ENCODE measurements around the gene XRCC5.
A peak's percentile ranks its signal among the peaks of the same experiment; 100 is the strongest.
"Not testable (repeated sequence)": the region's sequence is repeated elsewhere in the genome, so short reads cannot be mapped to it uniquely, and the experiment has no call there.

XRCC5 gene

DNA sequence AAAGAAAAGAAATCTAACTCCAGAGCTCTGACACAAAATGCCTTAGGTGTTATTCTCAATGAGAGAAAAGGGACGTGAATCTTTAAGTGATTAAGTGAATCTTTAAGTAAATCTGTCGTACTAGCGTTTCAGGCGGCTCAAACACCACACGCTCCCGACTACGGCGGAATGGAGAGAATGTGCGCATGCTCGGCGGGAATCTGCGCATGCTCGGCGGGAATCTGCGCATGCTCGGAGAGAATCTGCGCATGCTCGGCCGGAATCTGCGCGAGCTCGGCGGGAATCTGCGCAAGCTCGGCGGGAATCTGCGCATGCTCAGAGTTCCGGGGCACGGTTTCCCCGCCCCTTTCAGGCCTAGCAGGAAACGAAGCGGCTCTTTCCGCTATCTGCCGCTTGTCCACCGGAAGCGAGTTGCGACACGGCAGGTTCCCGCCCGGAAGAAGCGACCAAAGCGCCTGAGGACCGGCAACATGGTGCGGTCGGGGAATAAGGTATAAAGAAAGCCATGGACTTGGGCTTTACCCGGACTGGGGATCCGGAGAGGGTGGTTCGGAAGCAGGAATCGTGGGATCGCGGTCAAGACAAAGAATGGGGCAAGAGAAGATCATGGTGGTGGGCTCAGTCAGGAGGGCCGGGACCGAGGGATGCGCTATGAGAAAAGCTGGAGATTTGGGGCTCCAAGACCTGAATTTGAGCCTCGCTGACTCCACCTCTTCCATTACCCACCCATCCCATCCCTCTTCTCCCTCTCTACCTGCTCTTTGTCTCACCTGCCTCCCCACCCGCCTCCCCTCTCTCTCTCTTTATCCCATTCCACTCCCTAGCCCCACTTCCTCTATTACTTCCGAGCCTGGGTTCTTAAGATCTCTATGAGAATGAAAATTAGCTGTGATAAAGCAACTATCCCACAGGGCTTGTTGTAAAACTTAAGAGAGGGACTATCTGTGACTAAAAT lies at the start of gene XRCC5:
Gene XRCC5 (plus strand): TSS at position 382 of the 955 bp plus-strand sequence. CDS start 89 bp downstream, at position 471.
- DNase-seq (ENCODE audit: extremely low read depth in 1 of 2, low read depth in 1 of 2), result peak; percentile 95 to 96

DNA sequence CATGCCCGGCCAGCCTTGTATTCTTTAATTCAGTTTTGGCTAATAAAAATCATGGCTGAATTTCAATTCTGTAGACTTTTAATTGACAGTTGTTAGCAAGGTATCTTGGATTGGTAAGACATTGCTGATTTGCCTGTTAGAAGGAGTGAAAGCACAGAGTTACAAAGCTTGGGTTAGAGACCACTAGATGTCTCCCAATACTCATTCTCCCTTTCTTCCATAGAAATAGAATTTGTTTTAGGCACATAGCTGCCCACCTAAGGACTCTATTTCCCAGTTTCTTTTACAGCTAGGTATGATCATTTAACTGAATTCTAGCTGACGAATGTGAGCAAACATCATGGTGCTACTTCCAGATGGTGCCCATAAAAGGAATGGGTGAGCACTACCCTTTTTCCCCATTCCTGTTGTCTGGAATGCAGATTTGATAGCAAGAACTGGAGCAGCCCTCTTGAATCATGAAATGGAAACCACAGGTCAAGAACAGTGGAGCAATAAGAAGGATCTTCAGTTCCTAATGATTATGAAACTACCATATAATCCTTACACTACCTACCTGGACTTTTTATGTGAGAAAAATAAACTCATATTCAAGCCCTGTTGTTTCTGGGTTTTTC lies 45.0 kb upstream of the XRCC5 start:
- no peak for DNase-seq (ENCODE audit: extremely low read depth in 1 of 2, low read depth in 1 of 2)

DNA sequence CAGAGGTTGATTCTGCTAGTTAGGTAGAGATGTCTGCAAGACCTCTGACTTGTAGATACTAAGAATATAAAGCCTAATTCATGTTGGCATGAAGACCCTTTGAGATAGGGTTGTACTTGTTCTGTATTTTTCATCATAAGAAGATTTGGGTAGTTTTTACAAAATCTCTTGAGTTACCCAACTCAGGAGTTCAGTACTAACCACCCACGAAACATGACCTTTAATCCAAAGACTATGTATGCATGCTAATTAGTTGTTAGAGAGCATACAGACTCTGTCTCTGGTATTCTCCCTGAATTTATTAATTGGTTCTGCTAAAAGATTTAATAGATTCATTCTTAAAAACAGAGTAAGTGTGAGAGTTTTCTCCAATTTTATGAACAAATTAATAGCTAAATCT lies 44.5 kb upstream of the XRCC5 start:
- DNase-seq (ENCODE audit: extremely low read depth in 1 of 2, low read depth in 1 of 2), result no peak

DNA sequence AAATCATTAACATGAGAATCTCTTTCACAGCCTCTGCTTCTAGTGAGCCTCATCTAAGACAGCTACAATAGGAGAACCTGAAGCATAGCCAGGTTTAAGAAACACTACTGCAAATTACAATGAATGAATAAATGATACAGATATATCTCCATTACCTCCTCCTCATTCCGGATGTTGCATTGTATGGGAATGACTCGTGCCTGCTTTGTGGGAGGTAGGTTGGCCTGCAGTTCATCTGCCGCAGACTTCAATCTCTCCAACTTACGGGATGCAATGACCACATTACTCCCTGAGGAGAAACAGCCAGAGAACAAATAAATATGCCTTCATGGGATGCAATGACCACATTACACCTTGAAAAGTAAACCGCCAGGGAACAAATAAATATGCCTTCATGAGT lies 42.9 kb upstream of the XRCC5 start:
- no peak for DNase-seq (ENCODE audit: extremely low read depth in 1 of 2, low read depth in 1 of 2)

DNA sequence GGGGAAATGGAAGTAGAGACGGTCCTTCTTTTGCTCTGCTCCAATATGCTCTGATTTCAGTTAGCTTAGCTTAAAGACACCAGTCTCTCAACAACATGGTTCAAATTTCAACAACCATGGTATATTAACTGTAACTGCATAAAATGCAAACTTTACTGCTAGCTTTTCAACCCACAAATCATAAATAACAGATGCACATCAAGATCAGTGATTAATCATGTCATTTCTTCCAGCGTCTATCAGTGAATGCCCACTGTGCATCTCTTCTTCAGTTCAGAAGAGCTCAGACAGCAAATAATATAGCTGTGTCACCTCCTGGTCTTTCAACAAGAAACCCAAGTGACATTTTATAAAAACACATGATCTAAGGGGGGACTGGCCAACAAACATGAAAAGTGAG lies 40.1 kb upstream of the XRCC5 start:
- no peak for DNase-seq (ENCODE audit: extremely low read depth in 1 of 2, low read depth in 1 of 2)

DNA sequence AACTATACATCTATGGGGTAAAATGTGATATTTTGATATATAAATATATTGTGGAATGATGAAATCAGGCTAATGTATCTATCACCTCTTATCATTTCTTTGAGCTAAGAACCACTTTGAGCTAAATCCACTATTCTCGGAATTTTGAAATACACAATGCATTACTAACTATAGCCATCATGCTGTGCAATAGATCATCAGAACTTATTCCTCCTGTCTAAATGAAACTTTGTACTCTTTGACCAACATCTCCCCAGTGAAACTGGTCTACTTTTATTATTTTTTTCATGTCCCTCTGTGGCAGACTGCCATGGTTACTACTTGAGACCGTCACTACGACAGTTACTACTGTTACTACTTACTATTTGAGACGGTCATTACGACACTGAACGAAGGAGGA lies 39.0 kb upstream of the XRCC5 start:
- DNase-seq (ENCODE audit: extremely low read depth in 1 of 2, low read depth in 1 of 2), result no peak

DNA sequence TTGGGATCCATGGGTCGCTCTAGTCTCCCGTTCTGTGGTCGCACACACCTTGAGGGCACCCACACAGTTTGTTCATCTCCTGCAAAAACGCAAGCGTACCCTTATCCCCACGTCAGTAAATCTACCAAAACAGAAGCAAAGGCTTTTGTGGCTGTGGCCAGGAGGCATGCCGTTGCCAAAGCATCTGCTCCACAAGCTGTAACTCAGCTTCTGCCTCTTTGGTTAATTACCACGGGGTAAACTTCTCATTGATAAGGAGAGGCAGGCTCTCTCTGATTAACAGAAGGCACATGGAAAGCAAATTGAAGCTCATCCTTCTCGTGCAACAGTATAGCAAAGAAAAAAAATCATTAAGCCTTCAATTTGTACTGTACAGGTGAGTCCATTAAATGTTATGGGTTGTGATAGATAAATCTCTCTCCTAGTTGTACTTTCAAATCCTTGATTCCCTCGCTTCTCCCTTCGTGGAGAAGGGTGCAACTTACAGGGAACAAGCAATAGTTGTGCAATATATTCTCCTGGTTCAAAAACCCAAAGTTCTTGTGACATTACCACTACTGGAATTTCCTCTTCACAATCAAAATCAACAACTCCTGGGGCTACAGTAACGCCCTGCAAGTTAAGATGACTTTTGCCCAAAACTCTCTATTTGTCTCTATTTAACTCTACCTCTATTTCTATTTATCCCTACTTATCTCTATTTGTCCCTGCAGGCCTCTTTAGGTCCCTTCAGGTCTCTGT lies 37.9 kb upstream of the XRCC5 start:
- no peak for DNase-seq (ENCODE audit: extremely low read depth in 1 of 2, low read depth in 1 of 2)

DNA sequence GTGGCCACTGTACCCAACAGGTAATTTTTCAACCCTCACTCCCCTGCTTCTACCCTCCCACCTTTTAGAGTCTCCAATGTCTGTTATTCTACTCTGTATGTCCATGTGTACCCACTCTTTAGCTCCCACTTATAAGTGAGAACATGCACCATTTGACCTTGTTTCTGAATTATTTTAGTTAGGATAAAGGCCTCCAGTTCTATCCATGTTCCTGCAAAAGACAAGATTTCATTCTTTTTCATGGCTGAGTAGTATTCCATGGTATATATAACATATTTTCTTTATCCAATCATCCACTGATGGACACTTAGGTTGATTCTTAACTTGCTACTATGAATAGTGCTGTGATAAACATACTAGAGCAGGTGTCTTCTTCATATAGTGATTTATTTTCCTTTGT lies 36.7 kb upstream of the XRCC5 start:
- DNase-seq (ENCODE audit: extremely low read depth in 1 of 2, low read depth in 1 of 2), result no peak

DNA sequence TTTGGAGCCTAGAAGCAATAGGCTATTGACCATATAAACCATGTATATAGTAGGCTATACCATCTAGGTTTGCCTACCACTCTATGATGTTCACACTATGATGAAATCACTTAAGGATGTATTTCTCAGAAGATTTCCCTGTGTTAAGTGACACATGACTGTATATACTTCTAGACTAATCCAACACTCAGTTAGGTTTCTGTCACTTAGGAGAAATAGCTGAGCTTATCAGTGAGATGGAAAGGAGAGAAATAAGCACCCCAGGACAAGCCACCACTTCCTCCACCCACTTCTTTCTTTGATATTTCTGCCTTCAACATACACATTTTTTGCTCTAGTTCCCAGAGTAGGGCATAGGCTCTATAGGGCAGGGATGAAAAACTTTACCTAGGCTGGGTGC lies 35.4 kb upstream of the XRCC5 start:
- DNase-seq (ENCODE audit: extremely low read depth in 1 of 2, low read depth in 1 of 2), result no peak

DNA sequence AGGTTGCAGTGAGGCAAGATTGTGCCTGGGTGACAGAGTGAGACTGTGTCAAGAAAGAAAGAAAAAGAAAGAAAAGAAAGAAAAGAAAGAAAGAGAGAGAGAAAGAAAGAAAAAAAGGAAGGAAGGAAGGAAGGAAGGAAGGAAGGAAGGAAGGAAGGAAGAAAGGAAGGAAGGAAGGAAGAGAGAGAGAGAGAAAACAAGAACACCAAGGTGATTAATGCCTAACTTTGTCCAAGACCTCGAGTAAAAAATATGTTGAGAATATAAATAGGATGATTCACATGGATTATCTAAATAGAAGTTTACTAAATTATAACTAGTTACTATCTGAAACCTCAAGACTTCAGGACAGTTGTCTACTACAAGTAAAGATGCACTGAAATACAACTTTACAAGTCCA lies 34.8 kb upstream of the XRCC5 start:
- no peak for DNase-seq (ENCODE audit: extremely low read depth in 1 of 2, low read depth in 1 of 2)

DNA sequence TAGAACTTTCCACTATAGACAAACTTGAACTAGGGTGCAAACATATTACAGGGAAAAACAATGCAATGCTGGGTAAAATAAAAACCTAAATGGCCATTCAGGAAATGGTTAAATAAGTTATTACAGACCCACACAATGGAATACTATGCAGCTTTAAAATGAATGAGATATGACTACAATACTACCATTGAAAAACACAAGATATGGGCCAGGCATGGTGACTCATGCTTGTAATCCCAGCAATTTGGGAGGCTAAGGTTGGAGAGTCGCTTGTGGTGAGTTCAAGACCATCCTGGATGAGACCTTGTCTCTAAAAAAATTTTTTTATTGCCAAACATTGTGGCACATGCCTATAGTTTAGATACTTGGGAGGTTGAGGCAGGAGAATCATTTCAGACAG lies 34.4 kb upstream of the XRCC5 start:
- DNase-seq (ENCODE audit: extremely low read depth in 1 of 2, low read depth in 1 of 2), result no peak

DNA sequence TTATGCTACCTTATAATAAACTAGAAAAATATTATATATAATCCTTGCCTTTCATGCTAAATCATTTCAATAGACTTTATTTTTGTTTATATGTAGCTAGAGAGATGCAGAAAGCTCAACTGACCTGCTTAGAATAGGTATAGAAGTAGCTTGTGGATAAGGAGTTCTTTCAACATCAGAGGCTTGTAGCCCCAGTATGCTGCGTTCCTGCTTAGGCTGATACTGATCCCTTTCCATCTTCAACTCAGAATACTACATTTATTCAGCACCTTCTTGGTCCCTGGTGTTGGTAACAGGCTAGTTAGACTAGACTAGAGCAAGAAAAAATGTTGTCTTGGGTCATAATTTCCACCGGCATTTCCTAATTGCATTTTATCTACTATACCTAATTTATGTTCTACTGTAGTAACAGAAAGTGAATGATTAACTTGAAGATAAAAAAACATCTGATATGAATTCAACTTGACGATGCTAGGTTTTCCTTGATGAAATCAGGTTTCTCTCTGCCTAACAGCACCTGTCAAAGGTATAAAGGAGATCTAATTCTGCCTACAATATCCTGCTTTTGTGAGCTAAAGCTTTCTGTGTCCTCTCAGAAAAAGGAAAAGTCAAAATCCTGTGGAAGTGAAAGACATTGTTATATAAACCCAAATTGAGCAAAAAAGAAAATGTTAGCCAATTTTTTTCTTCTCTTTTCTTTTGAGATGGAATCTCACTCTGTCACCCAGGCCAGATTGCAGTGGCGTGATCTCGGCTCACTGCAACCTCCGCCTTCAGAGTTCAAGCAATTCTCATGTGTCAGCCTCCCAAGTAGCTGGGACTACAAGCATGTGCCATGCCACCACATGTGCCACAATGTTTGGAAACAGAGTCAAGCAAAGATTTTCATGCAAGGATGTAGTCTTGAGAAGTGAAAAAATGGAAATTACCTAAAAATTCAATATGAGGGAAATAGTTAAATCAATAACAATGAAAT lies 33.4 kb upstream of the XRCC5 start:
- no peak for DNase-seq (ENCODE audit: extremely low read depth in 1 of 2, low read depth in 1 of 2)

DNA sequence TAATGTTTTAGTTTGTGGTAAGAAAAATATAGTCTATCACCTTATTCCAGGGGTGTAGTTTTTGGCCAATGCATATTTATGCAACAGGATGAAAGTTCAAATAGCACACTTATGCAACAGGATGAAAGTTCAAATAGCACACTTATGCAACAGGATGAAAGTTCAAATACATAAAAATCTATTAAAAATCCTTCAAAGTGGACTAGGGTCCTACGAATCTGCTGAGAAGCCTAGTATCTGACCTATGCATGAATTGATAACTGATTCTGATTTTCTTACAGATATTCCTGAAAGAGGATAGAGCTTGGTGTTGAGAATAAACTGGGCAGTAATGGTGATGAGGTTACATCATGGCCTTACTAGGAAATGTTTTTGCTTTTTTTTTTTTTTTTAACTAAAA lies 30.4 kb upstream of the XRCC5 start:
- no peak for DNase-seq (ENCODE audit: extremely low read depth in 1 of 2, low read depth in 1 of 2)

DNA sequence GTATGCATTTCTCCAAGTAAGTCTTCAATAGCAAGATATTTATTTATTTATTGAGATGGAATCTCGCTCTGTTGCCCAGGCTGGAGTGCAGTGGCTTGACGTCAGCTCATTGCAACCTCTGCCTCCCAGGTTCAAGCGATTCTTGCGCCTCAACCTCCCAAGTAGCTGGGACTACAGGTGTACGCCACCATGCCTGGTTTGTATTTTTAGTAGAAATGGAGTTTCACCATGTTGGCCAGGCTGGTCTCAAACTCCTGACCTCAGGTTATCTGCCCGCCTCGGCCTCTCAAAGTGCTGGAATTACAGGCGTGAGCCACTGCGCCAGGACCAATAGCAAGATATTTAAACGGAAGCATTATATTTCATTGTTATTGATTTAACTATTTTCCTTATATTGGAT lies 29.1 kb upstream of the XRCC5 start:
- DNase-seq (ENCODE audit: extremely low read depth in 1 of 2, low read depth in 1 of 2), result not testable (repeated sequence)

DNA sequence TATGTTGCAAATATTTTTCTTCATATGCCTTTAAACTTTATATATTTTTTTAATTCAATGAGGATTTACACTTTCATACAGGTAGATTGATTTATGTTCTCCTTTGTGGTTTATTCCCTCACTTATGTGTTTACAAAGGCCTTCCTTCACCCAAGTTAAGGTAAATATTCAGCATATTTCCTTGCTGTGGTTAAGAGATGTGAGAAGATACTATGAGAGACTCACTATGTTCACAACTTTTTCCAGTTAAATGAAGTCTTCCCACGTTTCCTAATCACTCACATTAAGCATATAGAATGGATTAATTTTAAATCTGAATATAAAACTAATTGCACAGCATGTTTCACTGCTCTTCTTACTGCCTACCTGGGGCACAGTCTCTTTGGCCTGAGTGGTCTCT lies 28.1 kb upstream of the XRCC5 start:
- no peak for DNase-seq (ENCODE audit: extremely low read depth in 1 of 2, low read depth in 1 of 2)

DNA sequence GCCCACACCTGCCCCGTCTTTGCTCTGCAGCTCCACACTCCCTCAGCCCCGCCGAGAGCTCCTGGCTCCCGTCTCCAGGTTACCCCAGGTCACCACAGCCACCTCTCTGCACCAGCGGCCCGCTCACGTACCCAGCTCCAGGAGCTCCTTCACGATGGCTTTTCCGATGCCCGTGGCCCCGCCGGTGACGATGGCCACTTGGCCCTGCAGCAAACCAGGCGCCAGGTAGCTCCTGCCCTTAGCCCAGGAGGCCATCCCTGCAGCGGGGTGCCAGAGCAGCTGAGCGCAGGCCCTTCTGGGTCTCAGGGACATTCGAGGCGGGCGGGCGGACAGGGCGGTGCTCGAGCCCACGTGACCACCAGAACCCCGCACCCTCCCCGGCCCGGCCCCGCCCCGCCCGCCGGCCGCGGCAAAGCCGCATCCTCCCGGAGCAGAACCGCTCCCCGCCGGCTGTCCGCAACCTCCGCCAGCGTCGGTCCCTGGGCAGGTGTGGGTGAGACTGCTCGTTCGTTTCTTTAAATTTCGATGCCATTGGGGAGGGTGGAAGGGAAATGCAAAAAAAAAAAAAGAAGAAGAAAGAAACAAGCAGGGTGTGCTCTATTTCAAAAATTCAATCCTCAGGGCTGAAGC lies 27.5 kb upstream of the XRCC5 start, which contains the start of the genes PECR and TMEM169:
Gene PECR (minus strand): TSS at position 323 of the 630 bp plus-strand sequence. CDS start 68 bp downstream, at position 255.
Gene TMEM169 (plus strand): TSS at position 433 of the 630 bp plus-strand sequence. CDS start 14,045 bp downstream, outside the sequence.
- peak; percentile 17 to 65 for DNase-seq (ENCODE audit: extremely low read depth in 1 of 2, low read depth in 1 of 2)

DNA sequence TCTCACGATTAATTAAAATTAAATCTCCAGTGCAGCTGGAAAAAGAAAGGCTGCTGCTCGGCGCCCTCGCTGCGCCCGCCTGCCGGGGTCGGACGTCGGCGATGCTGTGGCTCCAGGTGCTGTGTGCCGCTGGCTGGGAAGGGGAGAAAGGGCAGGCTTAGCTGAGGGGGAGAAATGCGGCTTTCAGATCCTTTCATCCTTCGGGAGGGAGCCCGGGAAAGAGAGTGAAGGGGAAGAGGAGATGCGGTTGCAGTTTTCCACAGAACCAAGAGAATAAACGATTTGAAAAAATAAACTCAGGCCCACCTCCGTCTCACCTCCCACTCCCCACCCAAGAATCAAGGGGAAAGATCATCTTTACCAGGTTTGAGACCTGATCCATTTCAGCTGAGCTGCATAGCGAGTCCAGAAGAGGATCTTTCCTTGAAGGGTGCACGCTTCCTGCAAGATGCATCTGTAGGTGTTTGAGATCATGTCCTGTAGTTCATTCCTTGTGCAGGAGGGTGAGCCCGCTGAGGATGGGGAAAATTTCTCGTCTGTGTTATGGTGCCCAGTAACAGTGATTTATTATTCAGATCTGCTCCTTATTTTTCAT lies 26.9 kb upstream of the XRCC5 start:
- DNase-seq (ENCODE audit: extremely low read depth in 1 of 2, low read depth in 1 of 2), result no peak

DNA sequence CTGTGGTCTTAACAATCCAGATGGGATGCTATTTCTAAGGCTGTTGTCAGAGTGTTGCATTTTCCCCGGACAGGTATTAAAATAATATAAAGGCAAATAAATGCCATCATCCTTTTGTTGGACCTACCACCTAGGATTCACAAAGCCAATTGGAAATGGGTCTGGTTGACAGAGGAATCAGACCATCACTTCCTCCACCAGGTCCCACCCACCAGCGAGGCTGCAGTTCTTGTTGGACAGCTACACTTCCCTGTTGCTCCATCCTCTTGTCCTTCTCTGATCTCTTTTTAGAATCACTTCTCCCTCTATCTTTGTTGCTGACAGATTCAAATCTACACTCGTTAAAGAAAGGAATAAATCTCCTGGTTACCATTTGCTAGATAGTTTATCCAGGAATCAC lies 26.3 kb upstream of the XRCC5 start:
- no peak for DNase-seq (ENCODE audit: extremely low read depth in 1 of 2, low read depth in 1 of 2)

Measured in activated CD8-positive, alpha-beta memory T cell treated with anti-CD3 and anti-CD28 coated beads for 1 hour (primary cell).